ENCODE results near the gene COTL1.
A peak's percentile ranks its signal among the peaks of the same experiment; 100 is the strongest.

The COTL1 gene

GRCh38 chr16:84557504-84557903 lies 60.4 kb downstream of the COTL1 start:
- no peak overlapping the region for H3K4me3 ChIP-seq (ENCODE audit: low read depth, low read length)
- peak; percentile 62 for DNase-seq (ENCODE audit: low read depth, low spot score)
- no peak for TF ChIP-seq CTCF (IDR thresholded peaks at IDR 0.05; ENCODE audit: low read depth, low read length)
- in situ Hi-C loops (cut with HindIII; ENCODE audit: low sequenced_read_pairs), result no loop called here

GRCh38 chr16:84557059-84557458 lies 60.8 kb downstream of the COTL1 start:
- in situ Hi-C loops (cut with HindIII; ENCODE audit: low sequenced_read_pairs), result no loop called here
- H3K4me3 ChIP-seq (ENCODE audit: low read depth, low read length), result no peak overlapping the region
- TF ChIP-seq CTCF (IDR thresholded peaks at IDR 0.05; ENCODE audit: low read depth, low read length), result no peak
- DNase-seq (ENCODE audit: low read depth, low spot score), result no peak

- no peak overlapping the region for H3K4me3 ChIP-seq (ENCODE audit: low read depth, low read length)
- in situ Hi-C loops (cut with HindIII; ENCODE audit: low sequenced_read_pairs), result no loop called here
- no peak for DNase-seq (ENCODE audit: low read depth, low spot score)
- no peak for TF ChIP-seq CTCF (IDR thresholded peaks at IDR 0.05; ENCODE audit: low read depth, low read length)
Observed at GRCh38 chr16:84555418-84556196, 62.3 kb downstream of the COTL1 start.

- H3K4me3 ChIP-seq (ENCODE audit: low read depth, low read length), result no peak overlapping the region
- DNase-seq (ENCODE audit: low read depth, low spot score), result no peak
- TF ChIP-seq CTCF (IDR thresholded peaks at IDR 0.05; ENCODE audit: low read depth, low read length), result no peak
- in situ Hi-C loops (cut with HindIII; ENCODE audit: low sequenced_read_pairs), result no loop called here
Observed at GRCh38 chr16:84554627-84555328, 63.1 kb downstream of the COTL1 start.

GRCh38 chr16:84553873-84554399 lies 63.9 kb downstream of the COTL1 start:
- no peak overlapping the region for H3K4me3 ChIP-seq (ENCODE audit: low read depth, low read length)
- TF ChIP-seq CTCF (IDR thresholded peaks at IDR 0.05; ENCODE audit: low read depth, low read length), result no peak
- no peak for DNase-seq (ENCODE audit: low read depth, low spot score)
- in situ Hi-C loops (cut with HindIII; ENCODE audit: low sequenced_read_pairs), result no loop called here

GRCh38 chr16:84552135-84552534 lies 65.7 kb downstream of the COTL1 start:
- no peak overlapping the region for H3K4me3 ChIP-seq (ENCODE audit: low read depth, low read length)
- TF ChIP-seq CTCF (IDR thresholded peaks at IDR 0.05; ENCODE audit: low read depth, low read length), result no peak
- DNase-seq (ENCODE audit: low read depth, low spot score), result no peak
- in situ Hi-C loops (cut with HindIII; ENCODE audit: low sequenced_read_pairs), result no loop called here

Measured in astrocyte of the spinal cord (primary cell).